DND-41 (cell line): Measurements from ENCODE around the gene ZNF316.

Experiments used
- ATAC-seq: fragments of 200-7000 bp; cut with Tn5 transposase; 3 replicates; pipeline ENCODE4 v1.9.1; 2021; ENCODE audit warnings: low read depth; ENCODE audit not compliant: insufficient read depth
- DNase-seq: peaks from one replicate; pipeline ENCODE4 v3.0.0-alpha.2; 2020
- H2AFZ ChIP-seq: 2 replicates; pipeline ENCODE4 v1.6.0; 2012; ENCODE audit warnings: low read depth, low read length
- H3K27ac ChIP-seq: 2 replicates; pipeline ENCODE4 v1.5.1; 2012; ENCODE audit warnings: low read length, inconsistent platforms
- H3K27me3 ChIP-seq: fragments of 200-600 bp; sonication (generic); 2 replicates; pipeline ENCODE4 v1.6.0; 2012; ENCODE audit warnings: low read length, mild to moderate bottlenecking, inconsistent platforms; ENCODE audit not compliant: insufficient read depth, poor library complexity
- H3K36me3 ChIP-seq: 2 replicates; pipeline ENCODE4 v1.5.1; 2012; ENCODE audit warnings: low read length, inconsistent platforms; ENCODE audit not compliant: insufficient read depth
- H3K4me1 ChIP-seq: 2 replicates; pipeline ENCODE4 v1.5.1; 2012; ENCODE audit warnings: mild to moderate bottlenecking, low read length; ENCODE audit not compliant: insufficient read depth
- H3K4me2 ChIP-seq: 2 replicates; pipeline ENCODE4 v1.6.0; 2012; ENCODE audit warnings: mild to moderate bottlenecking, moderate library complexity, low read length, inconsistent platforms; ENCODE audit not compliant: insufficient read depth
- H3K4me3 ChIP-seq, 2 experiments: fragments of 200-600 bp in 1 of 2; shearing (Covaris generic) in 1 of 2; 2 replicates each; pipeline ENCODE4 v1.5.1; 2012 to 2016; ENCODE audit warnings: inconsistent platforms in 2 of 2, low read length in 2 of 2, mild to moderate bottlenecking in 2 of 2, low read depth in 1 of 2, moderate library complexity in 1 of 2
- H3K79me2 ChIP-seq: 2 replicates; pipeline ENCODE4 v1.6.0; 2012; ENCODE audit warnings: low read length, inconsistent platforms; ENCODE audit not compliant: insufficient read depth
- H3K9ac ChIP-seq: 2 replicates; pipeline ENCODE4 v1.6.0; 2012; ENCODE audit warnings: low read depth, mild to moderate bottlenecking, inconsistent platforms, low read length, moderate library complexity
- H3K9me3 ChIP-seq: 2 replicates; pipeline ENCODE4 v1.5.1; 2012; ENCODE audit warnings: low read length, moderate library complexity, mild to moderate bottlenecking, inconsistent platforms; ENCODE audit not compliant: insufficient read depth, severe bottlenecking
- H4K20me1 ChIP-seq: 2 replicates; pipeline ENCODE4 v1.6.0; 2012; ENCODE audit warnings: low read length; ENCODE audit not compliant: insufficient read depth
- CTCF ChIP-seq: IDR thresholded peaks from 2 replicates; pipeline ENCODE4 v1.5.1; 2012; ENCODE audit warnings: borderline replicate concordance, low read length, moderate library complexity, mild to moderate bottlenecking; ENCODE audit not compliant: poor library complexity, severe bottlenecking; ENCODE audit errors: extremely low read depth
- EZH2 ChIP-seq: IDR thresholded peaks from 3 replicates; pipeline ENCODE4 v1.6.1; 2012; ENCODE audit warnings: borderline replicate concordance, low read depth, mild to moderate bottlenecking, moderate library complexity, low read length, inconsistent platforms; ENCODE audit not compliant: severe bottlenecking

Gene ZNF316

GRCh38 chr7:6618621-6619020 lies 18.5 kb upstream of the ZNF316 start:
- H3K27ac ChIP-seq: no peak overlapping the region
- no peaks in the 10 kb centered on the region for H3K9me3 ChIP-seq
- H3K27me3 ChIP-seq: peaks cover 21% of the 10 kb centered on the region
- H3K36me3 ChIP-seq: no peaks in the 10 kb centered on the region
- no peak overlapping the region for H3K4me2 ChIP-seq
- no peak overlapping the region for H3K4me3 ChIP-seq
- no peaks in the 10 kb centered on the region for H4K20me1 ChIP-seq
- no peak overlapping the region for H3K9ac ChIP-seq
- ATAC-seq: no peak
- peaks cover 23% of the 10 kb centered on the region for H3K4me1 ChIP-seq
- no peak overlapping the region for H2AFZ ChIP-seq
- TF ChIP-seq CTCF (no peak), EZH2 (no peak)
- no peak for DNase-seq
- H3K79me2 ChIP-seq: no peaks in the 10 kb centered on the region

GRCh38 chr7:6619961-6620360 lies 17.2 kb upstream of the ZNF316 start:
- Histone ChIP-seq H2AFZ (no peak overlapping the region), H3K9me3 (no peaks in the 10 kb centered on the region), H3K4me2 (no peak overlapping the region), H3K36me3 (no peaks in the 10 kb centered on the region), H3K9ac (no peak overlapping the region), H3K27ac (no peak overlapping the region), H4K20me1 (no peaks in the 10 kb centered on the region), H3K4me3 (no peak overlapping the region), H3K27me3 (peaks cover 10% of the 10 kb centered on the region), H3K79me2 (no peaks in the 10 kb centered on the region), H3K4me1 (peaks cover 32% of the 10 kb centered on the region)
- no peak for DNase-seq
- TF ChIP-seq EZH2 (no peak), CTCF (no peak)
- no peak for ATAC-seq

GRCh38 chr7:6621195-6622133 lies 15.7 kb upstream of the ZNF316 start:
- H3K27ac ChIP-seq: 0 out of 2 replicates have a peak overlapping the region, but pooled peaks have one; percentile 17
- peaks cover 27% of the 10 kb centered on the region for H3K4me1 ChIP-seq
- no peak overlapping the region for H3K4me3 ChIP-seq
- no peak for DNase-seq
- no peaks in the 10 kb centered on the region for H3K79me2 ChIP-seq
- H3K9ac ChIP-seq: no peak overlapping the region
- no peak overlapping the region for H3K4me2 ChIP-seq
- no peaks in the 10 kb centered on the region for H3K36me3 ChIP-seq
- ATAC-seq: no peak
- H3K27me3 ChIP-seq: no peaks in the 10 kb centered on the region
- no peak overlapping the region for H2AFZ ChIP-seq
- no peaks in the 10 kb centered on the region for H4K20me1 ChIP-seq
- TF ChIP-seq CTCF: no peak
- TF ChIP-seq EZH2: no peak
- H3K9me3 ChIP-seq: no peaks in the 10 kb centered on the region
